Adrenal gland (tissue), 12 donors: ENCODE results near the gene COBLL1. TPM values are rescaled to one million over a fixed set of nuclear protein-coding genes. Genes with fewer than 3 reads are reported as not detected.

Experiments used
- DNase-seq, 7 donors: peaks; one replicate each; pipeline ENCODE4 v3.0.0-alpha.2; 2019 to 2020
- H3K27ac ChIP-seq, 5 donors: fragments of 200-600 bp; sonication (generic) in 4 of 5; 1 replicate in 3 of 5; 2 replicates in 2 of 5; pipeline versions ENCODE4 v1.5.1 to v1.8.0; 2016 to 2020; ENCODE audit warnings: mild to moderate bottlenecking in 1 of 5
- H3K27me3 ChIP-seq: fragments of 200-600 bp; 2 replicates; pipeline ENCODE4 v1.8.0; 2021
- H3K36me3 ChIP-seq, 2 donors: fragments of 200-600 bp; replicated peaks in 1 of 2; 1 replicate in 1 of 2; 2 replicates in 1 of 2; pipeline versions ENCODE4 v1.5.1 to v1.8.0; 2018 to 2022
- H3K4me1 ChIP-seq, 2 donors: fragments of 200-600 bp; replicated peaks in 1 of 2; 1 replicate in 1 of 2; 2 replicates in 1 of 2; pipeline versions ENCODE4 v1.5.1 to v1.8.0; 2018 to 2021
- H3K4me3 ChIP-seq, 4 donors: fragments of 200-600 bp; sonication (generic) in 3 of 4; one replicate each; pipeline ENCODE4 v1.5.1; 2016 to 2018
- H3K9me3 ChIP-seq, 3 donors: fragments of 200-600 bp; sonication (generic) in 1 of 3; replicated peaks in 1 of 3; 1 replicate in 2 of 3; 2 replicates in 1 of 3; pipeline versions ENCODE4 v1.5.1 to v1.8.0; 2016 to 2021
- POLR2A ChIP-seq, 2 donors: fragments of 450-650 bp; IDR thresholded peaks; one replicate each; pipeline ENCODE4 v1.6.1; 2017; ENCODE audit warnings: antibody characterized with exemption in 2 of 2, mild to moderate bottlenecking in 2 of 2, moderate library complexity in 1 of 2
- WGBS, 4 donors: extraction: QIAGEN DNeasy Blood & Tissue Kit in 2 of 4; methylation state at CpG; one replicate each; pipeline versions ENCODE4 v1.1.5 to v1.1.7; 2013 to 2017; 5-methylcytosine and 5-hydroxymethylcytosine counted together
- intact Hi-C, 2 donors: fragments of 100-400 bp; cut with DNase I; formaldehyde crosslinking; loops; one replicate each; pipeline versions ENCODE4 v1.14.1 to v1.15.0; 2022 to 2023
- polyA plus RNA-seq, 3 donors: library from polyadenylated mRNA; stranded (reverse); fragments of 200-250 nt in 2 of 3; fragments of 350-450 nt in 1 of 3; fragmentation: Illumina TruSeq in 1 of 3; extraction: RNeasy Lipid Tissue Mini Kit (QIAGEN cat#74804) in 1 of 3; gene quantifications; one replicate each; pipeline ENCODE4 v1.2.3, GENCODE V29; 2013 to 2014
- total RNA-seq, 9 donors: library from RNA; depleted of rRNA in 4 of 9; stranded (reverse); fragments of >200 nt in 4 of 9; fragments of 120-200 nt in 1 of 9; fragmentation: NEBNext Ultra II Directional in 1 of 9; extraction: Animal tissue kit (Norgen Biotek cat#: 25700) in 1 of 9; gene quantifications; one replicate each; pipeline versions ENCODE4 v1.1.0 to v1.2.4, GENCODE V29; 2013 to 2023
- TF ChIP-seq, protein P1 (sequence below), 6 experiments: fragments of 450-650 bp in 4 of 6; fragments of 200-600 bp in 2 of 6; sonication (generic) in 1 of 6; IDR thresholded peaks; 1 replicate in 5 of 6; 2 replicates in 1 of 6; pipeline versions ENCODE4 v1.5.1 to v1.8.0; 2016 to 2021; ENCODE audit warnings: antibody characterized with exemption in 6 of 6, mild to moderate bottlenecking in 2 of 6, moderate library complexity in 1 of 6
- donor health status: healthy with polysubstance abuse.
- donor health status: Bipolar disorder and iron deficiency.
- donor health status: DM: yes; HTN: yes; CAD: no.
- donor health status: DM: no; HTN: no; CAD: no.
- donor health status: DM: no; HTN: no; CAD: no.
- donor health status: DM: yes; HTN: yes; CAD: no.

Gene COBLL1
- total and polyA plus RNA-seq, 12 donors, result 25.8 to 365 (median 212) TPM

- Histone ChIP-seq H3K27ac (no peak overlapping the region), H3K4me3 (no peak overlapping the region)
- no peak for DNase-seq
Observed at GRCh38 chr2:164793529-164793928, 48.1 kb downstream of the COBLL1 start.

DNA sequence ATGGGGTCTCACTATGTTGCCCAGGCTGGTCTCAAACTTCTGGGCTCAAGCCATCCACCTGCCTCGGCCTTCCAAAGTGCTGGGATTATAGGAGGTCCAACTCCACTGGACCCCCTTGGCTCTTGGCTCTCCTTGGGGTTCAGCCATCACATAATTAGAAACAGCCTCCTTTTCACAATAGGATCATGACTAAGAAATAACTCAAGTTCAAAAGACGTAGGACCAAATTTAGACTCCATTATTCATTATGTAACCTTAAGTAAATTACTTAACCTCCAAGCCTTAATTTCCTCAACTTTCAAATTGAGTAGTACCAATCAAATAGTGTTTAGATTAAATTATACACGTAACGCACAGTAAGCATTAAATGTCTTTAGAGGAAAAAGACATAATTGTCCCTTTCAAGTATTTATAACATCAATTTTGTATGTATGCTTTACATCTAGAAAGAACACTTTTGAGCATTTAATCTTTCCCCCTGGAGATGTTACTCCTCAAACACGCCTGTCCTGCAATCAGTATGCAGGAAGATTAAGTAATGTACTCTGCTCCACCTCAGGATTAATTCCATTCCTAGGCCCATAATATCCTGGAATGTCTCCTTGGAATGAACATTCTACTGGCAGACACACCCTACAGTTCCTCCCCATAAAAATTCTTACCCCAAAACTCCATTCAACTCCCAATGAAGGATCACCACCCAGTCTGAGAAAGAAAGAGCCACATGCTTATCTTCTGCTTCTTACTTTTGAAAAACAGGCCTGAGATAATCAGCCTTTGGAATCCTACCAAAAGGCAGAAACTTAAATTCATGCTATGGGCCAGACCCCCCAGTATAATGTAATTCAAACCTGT lies 49.1 kb downstream of the COBLL1 start:
- no peaks in the 10 kb centered on the region for H3K36me3 ChIP-seq
- no peaks in the 10 kb centered on the region for H3K27me3 ChIP-seq
- no peaks in the 10 kb centered on the region for H3K9me3 ChIP-seq
- 83 to 87% (median 84%) methylated on average over 5 of the region's 5 CpGs for WGBS, 4 donors
- H3K4me1 ChIP-seq, result peaks cover 20 to 33% of the 10 kb centered on the region in 2 donors
- H3K27ac ChIP-seq, result peak overlapping the region in 1 of 5 donors; percentile 49
- no peak overlapping the region for H3K4me3 ChIP-seq
- no peak for DNase-seq
- intact Hi-C loops, result no loop called here
- TF ChIP-seq POLR2A (IDR thresholded peaks at IDR 0.05), result no peak
- TF ChIP-seq, protein P1, sequence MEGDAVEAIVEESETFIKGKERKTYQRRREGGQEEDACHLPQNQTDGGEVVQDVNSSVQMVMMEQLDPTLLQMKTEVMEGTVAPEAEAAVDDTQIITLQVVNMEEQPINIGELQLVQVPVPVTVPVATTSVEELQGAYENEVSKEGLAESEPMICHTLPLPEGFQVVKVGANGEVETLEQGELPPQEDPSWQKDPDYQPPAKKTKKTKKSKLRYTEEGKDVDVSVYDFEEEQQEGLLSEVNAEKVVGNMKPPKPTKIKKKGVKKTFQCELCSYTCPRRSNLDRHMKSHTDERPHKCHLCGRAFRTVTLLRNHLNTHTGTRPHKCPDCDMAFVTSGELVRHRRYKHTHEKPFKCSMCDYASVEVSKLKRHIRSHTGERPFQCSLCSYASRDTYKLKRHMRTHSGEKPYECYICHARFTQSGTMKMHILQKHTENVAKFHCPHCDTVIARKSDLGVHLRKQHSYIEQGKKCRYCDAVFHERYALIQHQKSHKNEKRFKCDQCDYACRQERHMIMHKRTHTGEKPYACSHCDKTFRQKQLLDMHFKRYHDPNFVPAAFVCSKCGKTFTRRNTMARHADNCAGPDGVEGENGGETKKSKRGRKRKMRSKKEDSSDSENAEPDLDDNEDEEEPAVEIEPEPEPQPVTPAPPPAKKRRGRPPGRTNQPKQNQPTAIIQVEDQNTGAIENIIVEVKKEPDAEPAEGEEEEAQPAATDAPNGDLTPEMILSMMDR (IDR thresholded peaks at IDR 0.05), result no peak

More at GRCh38 chr2:164793529-164793928, 48.1 kb downstream of the COBLL1 start:
- 87 to 97% (median 92%) methylated on average over 1 of the region's 1 CpG for WGBS, 4 donors
- Histone ChIP-seq H3K4me1 (peaks cover 28 to 38% of the 10 kb centered on the region in 2 donors), H3K36me3 (no peaks in the 10 kb centered on the region), H3K27me3 (no peaks in the 10 kb centered on the region), H3K9me3 (no peaks in the 10 kb centered on the region)
- intact Hi-C loops, result no loop called here
- TF ChIP-seq, protein P1 (IDR thresholded peaks at IDR 0.05), result no peak
- TF ChIP-seq POLR2A (IDR thresholded peaks at IDR 0.05), result no peak

GRCh38 chr2:164789968-164790367 lies 51.7 kb downstream of the COBLL1 start:
- Histone ChIP-seq H3K4me1 (peaks cover 14 to 43% of the 10 kb centered on the region in 2 donors), H3K27me3 (no peaks in the 10 kb centered on the region), H3K36me3 (no peaks in the 10 kb centered on the region), H3K4me3 (no peak overlapping the region), H3K27ac (no peak overlapping the region), H3K9me3 (no peaks in the 10 kb centered on the region)
- DNase-seq, result no peak
- intact Hi-C loops, result no loop called here
- TF ChIP-seq, protein P1 (IDR thresholded peaks at IDR 0.05), result no peak
- 89 to 95% (median 91%) methylated on average over 5 of the region's 5 CpGs for WGBS, 4 donors

DNA sequence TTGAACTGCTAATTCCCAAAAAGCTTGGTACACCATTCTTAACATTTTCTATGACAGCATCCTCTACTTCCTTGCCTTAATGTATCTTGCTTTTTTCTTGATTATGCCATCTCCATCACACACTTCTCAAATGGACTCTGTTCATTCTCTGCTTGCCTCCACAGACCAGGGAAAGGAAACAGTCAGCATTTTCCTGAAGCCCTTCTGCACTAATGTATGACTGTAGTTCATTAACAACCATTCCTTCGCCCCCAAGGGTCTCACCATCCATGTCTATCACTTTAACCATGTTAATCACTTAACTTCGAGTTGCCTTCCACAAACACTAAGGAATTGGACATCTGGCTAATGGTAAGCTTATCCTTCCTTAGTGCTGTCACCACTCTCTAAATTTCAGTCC lies 54.8 kb downstream of the COBLL1 start:
- TF ChIP-seq, protein P1 (IDR thresholded peaks at IDR 0.05), result no peak
- TF ChIP-seq POLR2A (IDR thresholded peaks at IDR 0.05), result no peak
- no peak for DNase-seq
- no peaks in the 10 kb centered on the region for H3K36me3 ChIP-seq
- WGBS, 4 donors, result 82 to 90% (median 89%) methylated on average over 2 of the region's 2 CpGs
- H3K4me1 ChIP-seq, result peaks cover 10 to 29% of the 10 kb centered on the region in 2 donors
- intact Hi-C loops, result no loop called here
- H3K27ac ChIP-seq, result no peak overlapping the region
- H3K27me3 ChIP-seq, result no peaks in the 10 kb centered on the region
- no peaks in the 10 kb centered on the region for H3K9me3 ChIP-seq
- H3K4me3 ChIP-seq, result no peak overlapping the region
